ENCODE measurements around the gene LRRC38.

DNA sequence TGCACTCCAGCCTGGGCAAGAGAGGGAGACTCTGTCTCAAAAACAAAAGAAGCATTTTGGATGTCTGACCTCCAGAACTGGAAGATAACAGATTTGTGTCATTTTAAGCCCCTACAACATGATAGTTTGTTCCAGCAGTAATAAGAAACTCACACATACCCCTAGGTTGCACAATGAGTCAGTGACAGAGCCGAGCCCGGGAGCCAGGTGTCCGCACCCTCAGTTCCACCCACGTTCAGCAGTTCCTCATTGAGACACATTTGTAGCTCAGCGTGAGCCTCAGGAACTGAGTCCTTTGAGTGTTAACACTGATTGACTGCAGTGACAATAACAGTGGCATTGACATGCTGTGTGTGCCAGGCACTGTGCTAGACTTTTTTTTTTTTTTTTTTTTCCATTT lies 19.8 kb downstream of the LRRC38 start:
- TF ChIP-seq, protein P1, sequence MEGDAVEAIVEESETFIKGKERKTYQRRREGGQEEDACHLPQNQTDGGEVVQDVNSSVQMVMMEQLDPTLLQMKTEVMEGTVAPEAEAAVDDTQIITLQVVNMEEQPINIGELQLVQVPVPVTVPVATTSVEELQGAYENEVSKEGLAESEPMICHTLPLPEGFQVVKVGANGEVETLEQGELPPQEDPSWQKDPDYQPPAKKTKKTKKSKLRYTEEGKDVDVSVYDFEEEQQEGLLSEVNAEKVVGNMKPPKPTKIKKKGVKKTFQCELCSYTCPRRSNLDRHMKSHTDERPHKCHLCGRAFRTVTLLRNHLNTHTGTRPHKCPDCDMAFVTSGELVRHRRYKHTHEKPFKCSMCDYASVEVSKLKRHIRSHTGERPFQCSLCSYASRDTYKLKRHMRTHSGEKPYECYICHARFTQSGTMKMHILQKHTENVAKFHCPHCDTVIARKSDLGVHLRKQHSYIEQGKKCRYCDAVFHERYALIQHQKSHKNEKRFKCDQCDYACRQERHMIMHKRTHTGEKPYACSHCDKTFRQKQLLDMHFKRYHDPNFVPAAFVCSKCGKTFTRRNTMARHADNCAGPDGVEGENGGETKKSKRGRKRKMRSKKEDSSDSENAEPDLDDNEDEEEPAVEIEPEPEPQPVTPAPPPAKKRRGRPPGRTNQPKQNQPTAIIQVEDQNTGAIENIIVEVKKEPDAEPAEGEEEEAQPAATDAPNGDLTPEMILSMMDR (IDR thresholded peaks at IDR 0.05) = no peak
- no peak for TF ChIP-seq POLR2A (IDR thresholded peaks at IDR 0.05)

All from adrenal gland (tissue), 5 donors.